Fibroblast of mammary gland (primary cell): Measurements from ENCODE around the gene DOCK10.
A peak's percentile ranks its signal among the peaks of the same experiment; 100 is the strongest.

Experiments
- DNase-seq: peaks from one replicate; pipeline ENCODE4 v3.0.0-alpha.2; 2010; ENCODE audit warnings: low read depth
- H3K4me3 ChIP-seq: 2 replicates; pipeline ENCODE4 v1.5.1; 2011; ENCODE audit warnings: low read depth, mild to moderate bottlenecking, low read length, moderate library complexity; ENCODE audit not compliant: control insufficient read depth
- CTCF ChIP-seq: conservative IDR thresholded peaks from 2 replicates; pipeline ENCODE4 v1.5.1; 2011; ENCODE audit warnings: low read depth, low read length, inconsistent platforms; ENCODE audit not compliant: control insufficient read depth, insufficient read depth

Gene DOCK10

GRCh38 chr2:224749136-224749535 lies 293.1 kb downstream of the DOCK10 start:
- no peak overlapping the region for H3K4me3 ChIP-seq
- DNase-seq, result no peak
- TF ChIP-seq CTCF, result peak; percentile 32

GRCh38 chr2:224747765-224748164 lies 294.5 kb downstream of the DOCK10 start:
- H3K4me3 ChIP-seq, result no peak overlapping the region
- no peak for DNase-seq
- TF ChIP-seq CTCF, result no peak

GRCh38 chr2:224736227-224736626 lies 306.0 kb downstream of the DOCK10 start:
- H3K4me3 ChIP-seq, result no peak overlapping the region
- TF ChIP-seq CTCF, result no peak
- no peak for DNase-seq

- TF ChIP-seq CTCF, result no peak
- no peak for DNase-seq
- H3K4me3 ChIP-seq, result no peak overlapping the region
Measured at GRCh38 chr2:224734949-224735348, 307.3 kb downstream of the DOCK10 start.

- DNase-seq, result no peak
- H3K4me3 ChIP-seq, result no peak overlapping the region
- TF ChIP-seq CTCF, result no peak
Measured at GRCh38 chr2:224731665-224732064, 310.6 kb downstream of the DOCK10 start.

- TF ChIP-seq CTCF, result no peak
- DNase-seq, result no peak
- no peak overlapping the region for H3K4me3 ChIP-seq
Measured at GRCh38 chr2:224729435-224729834, 312.8 kb downstream of the DOCK10 start.

GRCh38 chr2:224724331-224724730 lies 317.9 kb downstream of the DOCK10 start:
- TF ChIP-seq CTCF, result no peak
- no peak overlapping the region for H3K4me3 ChIP-seq
- DNase-seq, result no peak
